SK-N-SH treated with all-trans-retinoic acid at 6 μM for 48 hours (cell line): Measurements from ENCODE around the gene TNS3.

Experiments
- GLIS3 ChIP-seq: fragments of 250-450 bp; sonication (Bioruptor Pico); IDR thresholded peaks from 2 replicates; pipeline ENCODE4 v1.5.0; 2020; ENCODE audit warnings: mild to moderate bottlenecking, moderate library complexity
- RARB ChIP-seq: fragments of 250-450 bp; sonication (Bioruptor Pico); IDR thresholded peaks from 2 replicates; pipeline ENCODE4 v1.8.0; 2021; ENCODE audit warnings: mild to moderate bottlenecking, moderate library complexity
- TOX ChIP-seq: fragments of 250-450 bp; sonication (Bioruptor Pico); IDR thresholded peaks from 2 replicates; pipeline ENCODE4 v1.8.0; 2021; ENCODE audit warnings: mild to moderate bottlenecking, moderate library complexity, borderline replicate concordance

- TF ChIP-seq RARB (CRISPR knock-in tag) (no peak), TOX (no peak), GLIS3 (CRISPR knock-in tag) (no peak)
Measured at GRCh38 chr7:47546733-47547494, 35.0 kb downstream of the TNS3 start.
